GM12878 (cell line): ENCODE data around the gene PCSK5. TPM values are rescaled to one million over a fixed set of nuclear protein-coding genes. Genes with fewer than 3 reads are reported as not detected.

Experiments
- ATAC-seq: fragments of 200-7000 bp; cut with Tn5 transposase; 3 replicates; pipeline ENCODE4 v1.9.1; 2020; ENCODE audit warnings: mild to moderate bottlenecking, moderate library complexity
- BruUV-seq: library from RNA; stranded (reverse); fragments of 400-500 nt; replicated peaks from 2 replicates; lab custom pipeline; 2021; lab: Mats Ljungman, UMichigan
- CTCF ChIA-PET: fragments of 300-600 bp; sonication (Branson Sonifier 250); formaldehyde crosslinking; extraction: SDS; loops from one replicate; lab custom pipeline; 2021; ENCODE audit warnings: inconsistent platforms; lab: Yijun Ruan, JAX
- POLR2A ChIA-PET: fragments of 350-600 bp; formaldehyde crosslinking; extraction: SDS; loops from one replicate; lab custom pipeline; 2021; ENCODE audit warnings: inconsistent platforms; lab: Charles Lee
- RAD21 ChIA-PET: fragments of 300-600 bp; sonication (Branson Sonifier 250); formaldehyde crosslinking; loops from one replicate; lab custom pipeline; 2023; ENCODE audit warnings: antibody characterized with exemption; ENCODE audit not compliant: unreplicated experiment; lab: Charles Lee
- SMC1A ChIA-PET: fragments of 300-600 bp; sonication (Branson Sonifier 250); formaldehyde crosslinking; loops from one replicate; lab custom pipeline; 2023; ENCODE audit not compliant: unreplicated experiment, uncharacterized antibody; lab: Charles Lee
- DNase-seq: peaks from one replicate; pipeline ENCODE4 v3.0.0-alpha.2; 2011; ENCODE audit warnings: low read depth, low spot score
- FAIRE-seq: peaks from 3 replicates; lab custom pipeline; 2011; peaks lifted over from hg19 to GRCh38; lab: Jason Lieb, UNC
- H2AFZ ChIP-seq: 2 replicates; pipeline ENCODE4 v1.6.0; 2011; ENCODE audit warnings: low read depth, low read length, control low read depth; ENCODE audit not compliant: control insufficient read depth
- H3K27ac ChIP-seq: 2 replicates; pipeline ENCODE4 v1.5.1; 2011; ENCODE audit warnings: control low read depth; ENCODE audit not compliant: control insufficient read depth, insufficient read depth
- H3K27me3 ChIP-seq, 2 experiments: replicated peaks in 1 of 2; 2 replicates each; pipeline versions ENCODE4 v1.6.0 to v1.6.1; 2011; ENCODE audit warnings: low read length in 1 of 2; ENCODE audit not compliant: control insufficient read depth in 2 of 2, insufficient read depth in 2 of 2
- H3K36me3 ChIP-seq, 2 experiments: 2 replicates each; pipeline ENCODE4 v1.5.1; 2011; ENCODE audit warnings: low read length in 1 of 2; ENCODE audit not compliant: control insufficient read depth in 2 of 2, insufficient read depth in 2 of 2
- H3K4me1 ChIP-seq: 2 replicates; pipeline ENCODE4 v1.6.1; 2011; ENCODE audit warnings: mild to moderate bottlenecking, low read length, moderate library complexity, mixed read lengths; ENCODE audit not compliant: control insufficient read depth, insufficient read depth
- H3K4me2 ChIP-seq: 2 replicates; pipeline ENCODE4 v1.6.0; 2011; ENCODE audit warnings: control low read depth; ENCODE audit not compliant: control insufficient read depth, insufficient read depth
- H3K4me3 ChIP-seq: fragments of 200-600 bp; sonication (generic); 2 replicates; pipeline ENCODE4 v1.5.1; 2016
- H3K79me2 ChIP-seq: 2 replicates; pipeline ENCODE4 v1.6.0; 2011; ENCODE audit warnings: low read length; ENCODE audit not compliant: control insufficient read depth, insufficient read depth
- H3K9ac ChIP-seq: 2 replicates; pipeline ENCODE4 v1.8.0; 2011; ENCODE audit warnings: low read length, control low read depth, mixed read lengths; ENCODE audit not compliant: control insufficient read depth, insufficient read depth
- H3K9me3 ChIP-seq: replicated peaks from 3 replicates; pipeline ENCODE4 v1.5.1; 2011; ENCODE audit warnings: mild to moderate bottlenecking, low read length; ENCODE audit not compliant: control insufficient read depth, insufficient read depth
- H4K20me1 ChIP-seq: 2 replicates; pipeline ENCODE4 v1.6.0; 2011; ENCODE audit not compliant: control insufficient read depth, insufficient read depth
- BACH1 ChIP-seq: fragments of 450-650 bp; IDR thresholded peaks from 2 replicates; pipeline ENCODE4 v1.6.1; 2017; ENCODE audit warnings: mild to moderate bottlenecking, borderline replicate concordance
- KDM1A ChIP-seq: fragments of 200-600 bp; sonication (generic); IDR thresholded peaks from 2 replicates; pipeline ENCODE4 v1.6.1; 2016; ENCODE audit warnings: borderline replicate concordance
- MYB ChIP-seq: fragments of 150-350 bp; IDR thresholded peaks from 2 replicates; pipeline ENCODE4 v1.6.1; 2014; ENCODE audit warnings: mild to moderate bottlenecking, low read depth, low read length, borderline replicate concordance
- MYC ChIP-seq: IDR thresholded peaks from 2 replicates; pipeline ENCODE4 v1.6.1; 2011; ENCODE audit warnings: mild to moderate bottlenecking, low read length, moderate library complexity, inconsistent platforms; ENCODE audit not compliant: insufficient read depth, insufficient replicate concordance, insufficient read length, severe bottlenecking
- NKRF ChIP-seq: fragments of 450-650 bp; conservative IDR thresholded peaks from 2 replicates; pipeline ENCODE4 v1.6.1; 2017; ENCODE audit warnings: mild to moderate bottlenecking, moderate library complexity
- NR2F1 ChIP-seq: fragments of 450-650 bp; conservative IDR thresholded peaks from 2 replicates; pipeline ENCODE4 v1.6.1; 2017; ENCODE audit warnings: mild to moderate bottlenecking
- PML ChIP-seq: IDR thresholded peaks from 2 replicates; pipeline ENCODE4 v1.6.1; 2012; ENCODE audit warnings: low read length, inconsistent platforms
- SIN3A ChIP-seq: IDR thresholded peaks from 2 replicates; pipeline ENCODE4 v1.6.1; 2012; ENCODE audit warnings: low read depth, low read length, improper control_type of control experiment
- YY1 ChIP-seq: IDR thresholded peaks from 2 replicates; pipeline ENCODE4 v1.6.1; 2011; ENCODE audit warnings: low read depth, mild to moderate bottlenecking, low read length
- WGBS: methylation state at CpG from one replicate; pipeline ENCODE4 v1.1.6; 2016; ENCODE audit warnings: low lambda C conversion rate; ENCODE audit not compliant: insufficient replicate concordance, insufficient coverage; ENCODE audit errors: missing lambda C conversion rate; 5-methylcytosine and 5-hydroxymethylcytosine counted together
- in situ Hi-C: fragments of 300-500 bp; cut with MboI; formaldehyde crosslinking; loops from 9 replicates; pipeline ENCODE4 v1.14.3; 2018; ENCODE audit warnings: mixed read lengths
- intact Hi-C: fragments of 100-400 bp; cut with micrococcal nuclease; formaldehyde crosslinking; loops from one replicate; pipeline ENCODE4 v1.14.2; 2022; ENCODE audit not compliant: unreplicated experiment
- polyA plus RNA-seq, 11 experiments: library from polyadenylated mRNA; depleted of rRNA in 4 of 11; unstranded in 6 of 11; stranded (reverse) in 5 of 11; fragments of >200 nt; fragmentation: Nextera tagmentation in 4 of 11; fragmentation: Illumina TruSeq in 1 of 11; extraction: Ambion mirVana in 4 of 11; extraction: Trizol in 1 of 11; gene quantifications; 1 replicate in 1 of 11; 2 replicates in 10 of 11; pipeline versions ENCODE4 v1.2.1 to v1.2.3, GENCODE V29; 2011 to 2016; ENCODE audit warnings: inconsistent platforms in 2 of 11, missing spikeins in 2 of 11, low read depth in 1 of 11
- total RNA-seq, 4 experiments: library from RNA; depleted of rRNA in 3 of 4; stranded (reverse); fragments of >200 nt in 3 of 4; fragmentation: Illumina TruSeq in 1 of 4; extraction: Trizol in 1 of 4; gene quantifications; 2 replicates each; pipeline versions ENCODE4 v1.2.1 to v1.2.3, GENCODE V29; 2013 to 2021
- TF ChIP-seq, protein P1 (sequence below): fragments of 450-650 bp; IDR thresholded peaks from 2 replicates; pipeline ENCODE4 v1.6.1; 2018; ENCODE audit warnings: mild to moderate bottlenecking, low read depth, moderate library complexity; ENCODE audit not compliant: partially characterized antibody
- TF ChIP-seq, protein P2 (sequence below): IDR thresholded peaks from 2 replicates; pipeline ENCODE4 v1.6.1; 2012; ENCODE audit warnings: mild to moderate bottlenecking, low read depth, low read length

Gene PCSK5
- total and polyA plus RNA-seq, 10 of the 15 experiments (the other 5 are each of a cell fraction or from before 2014, with no cell fraction given), result 0.01 to 0.13 (median 0.04) TPM; not detected in 3

GRCh38 chr9:75914002-75914401, 23.5 kb downstream of the PCSK5 start (continued):
- TF ChIP-seq KDM1A, result no peak
- TF ChIP-seq MYB, result no peak
- TF ChIP-seq, all 136 proteins: peak for 0

GRCh38 chr9:75914883-75915452, 24.5 kb downstream of the PCSK5 start:
- intact Hi-C loops (no loop called here), in situ Hi-C loops (no loop called here)
- Histone ChIP-seq H3K4me2 (no peak overlapping the region), H3K79me2 (no peaks in the 10 kb centered on the region), H3K36me3 (no peaks in the 10 kb centered on the region), H4K20me1 (no peaks in the 10 kb centered on the region), H3K27ac (no peak overlapping the region), H3K4me1 (no peaks in the 10 kb centered on the region), H3K27me3 (no peaks in the 10 kb centered on the region), H3K9me3 (no peaks in the 10 kb centered on the region), H2AFZ (no peak overlapping the region), H3K4me3 (no peak overlapping the region), H3K9ac (no peak overlapping the region)
- no peak for ATAC-seq
- ChIA-PET RAD21 (no interaction called here), POLR2A (no interaction called here), SMC1A (no interaction called here), CTCF (no interaction called here)
- 8% methylated on average over 4 of the region's 4 CpGs for WGBS
- DNase-seq, result no peak
- no TSS peak for BruUV-seq
- TF ChIP-seq BACH1 (no peak), NKRF (no peak), PML (no peak), YY1 (no peak), NR2F1 (no peak), MYC (no peak), SIN3A (no peak)
- TF ChIP-seq, protein P1, sequence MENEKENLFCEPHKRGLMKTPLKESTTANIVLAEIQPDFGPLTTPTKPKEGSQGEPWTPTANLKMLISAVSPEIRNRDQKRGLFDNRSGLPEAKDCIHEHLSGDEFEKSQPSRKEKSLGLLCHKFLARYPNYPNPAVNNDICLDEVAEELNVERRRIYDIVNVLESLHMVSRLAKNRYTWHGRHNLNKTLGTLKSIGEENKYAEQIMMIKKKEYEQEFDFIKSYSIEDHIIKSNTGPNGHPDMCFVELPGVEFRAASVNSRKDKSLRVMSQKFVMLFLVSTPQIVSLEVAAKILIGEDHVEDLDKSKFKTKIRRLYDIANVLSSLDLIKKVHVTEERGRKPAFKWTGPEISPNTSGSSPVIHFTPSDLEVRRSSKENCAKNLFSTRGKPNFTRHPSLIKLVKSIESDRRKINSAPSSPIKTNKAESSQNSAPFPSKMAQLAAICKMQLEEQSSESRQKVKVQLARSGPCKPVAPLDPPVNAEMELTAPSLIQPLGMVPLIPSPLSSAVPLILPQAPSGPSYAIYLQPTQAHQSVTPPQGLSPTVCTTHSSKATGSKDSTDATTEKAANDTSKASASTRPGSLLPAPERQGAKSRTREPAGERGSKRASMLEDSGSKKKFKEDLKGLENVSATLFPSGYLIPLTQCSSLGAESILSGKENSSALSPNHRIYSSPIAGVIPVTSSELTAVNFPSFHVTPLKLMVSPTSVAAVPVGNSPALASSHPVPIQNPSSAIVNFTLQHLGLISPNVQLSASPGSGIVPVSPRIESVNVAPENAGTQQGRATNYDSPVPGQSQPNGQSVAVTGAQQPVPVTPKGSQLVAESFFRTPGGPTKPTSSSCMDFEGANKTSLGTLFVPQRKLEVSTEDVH, result no peak
- TF ChIP-seq, protein P2, sequence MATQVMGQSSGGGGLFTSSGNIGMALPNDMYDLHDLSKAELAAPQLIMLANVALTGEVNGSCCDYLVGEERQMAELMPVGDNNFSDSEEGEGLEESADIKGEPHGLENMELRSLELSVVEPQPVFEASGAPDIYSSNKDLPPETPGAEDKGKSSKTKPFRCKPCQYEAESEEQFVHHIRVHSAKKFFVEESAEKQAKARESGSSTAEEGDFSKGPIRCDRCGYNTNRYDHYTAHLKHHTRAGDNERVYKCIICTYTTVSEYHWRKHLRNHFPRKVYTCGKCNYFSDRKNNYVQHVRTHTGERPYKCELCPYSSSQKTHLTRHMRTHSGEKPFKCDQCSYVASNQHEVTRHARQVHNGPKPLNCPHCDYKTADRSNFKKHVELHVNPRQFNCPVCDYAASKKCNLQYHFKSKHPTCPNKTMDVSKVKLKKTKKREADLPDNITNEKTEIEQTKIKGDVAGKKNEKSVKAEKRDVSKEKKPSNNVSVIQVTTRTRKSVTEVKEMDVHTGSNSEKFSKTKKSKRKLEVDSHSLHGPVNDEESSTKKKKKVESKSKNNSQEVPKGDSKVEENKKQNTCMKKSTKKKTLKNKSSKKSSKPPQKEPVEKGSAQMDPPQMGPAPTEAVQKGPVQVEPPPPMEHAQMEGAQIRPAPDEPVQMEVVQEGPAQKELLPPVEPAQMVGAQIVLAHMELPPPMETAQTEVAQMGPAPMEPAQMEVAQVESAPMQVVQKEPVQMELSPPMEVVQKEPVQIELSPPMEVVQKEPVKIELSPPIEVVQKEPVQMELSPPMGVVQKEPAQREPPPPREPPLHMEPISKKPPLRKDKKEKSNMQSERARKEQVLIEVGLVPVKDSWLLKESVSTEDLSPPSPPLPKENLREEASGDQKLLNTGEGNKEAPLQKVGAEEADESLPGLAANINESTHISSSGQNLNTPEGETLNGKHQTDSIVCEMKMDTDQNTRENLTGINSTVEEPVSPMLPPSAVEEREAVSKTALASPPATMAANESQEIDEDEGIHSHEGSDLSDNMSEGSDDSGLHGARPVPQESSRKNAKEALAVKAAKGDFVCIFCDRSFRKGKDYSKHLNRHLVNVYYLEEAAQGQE, result no peak
- FAIRE-seq, result no peak
